WTC11 (cell line): ENCODE measurements around the gene SMARCD2. TPM values are rescaled to one million over a fixed set of nuclear protein-coding genes. Genes with fewer than 3 reads are reported as not detected.

Experiments used
- ATAC-seq: fragments of 200-7000 bp; cut with Tn5 transposase; 2 replicates; pipeline ENCODE4 v1.10.0; 2021; ENCODE audit warnings: mild to moderate bottlenecking, moderate library complexity
- Bru-seq: library from RNA; stranded (reverse); fragments of 400-500 nt; gene quantifications from one replicate; lab custom pipeline; 2021; lab: Mats Ljungman, UMichigan
- CTCF ChIA-PET: fragments of 300-600 bp; sonication (Branson Sonifier 250); formaldehyde crosslinking; loops from one replicate; lab custom pipeline; 2021; ENCODE audit warnings: antibody characterized with exemption; lab: Charles Lee
- POLR2A ChIA-PET: fragments of 350-600 bp; sonication (Branson Sonifier 250); formaldehyde crosslinking; loops from one replicate; lab custom pipeline; 2021; ENCODE audit warnings: antibody characterized with exemption; lab: Charles Lee
- DNase-seq: peaks from one replicate; pipeline ENCODE4 v3.0.0; 2021; ENCODE audit warnings: low spot score
- H3K27ac Mint-ChIP-seq: 2 replicates; pipeline ENCODE4 v1.8.0; 2021; ENCODE audit warnings: mixed read lengths
- H3K27me3 Mint-ChIP-seq: 2 replicates; pipeline ENCODE4 v1.8.0; 2021; ENCODE audit warnings: low read depth, mild to moderate bottlenecking, moderate library complexity, mixed read lengths
- H3K36me3 Mint-ChIP-seq: 2 replicates; pipeline ENCODE4 v1.8.0; 2021; ENCODE audit warnings: mixed read lengths
- H3K4me1 Mint-ChIP-seq: 2 replicates; pipeline ENCODE4 v1.8.0; 2022; ENCODE audit warnings: mixed read lengths
- H3K4me3 Mint-ChIP-seq: 2 replicates; pipeline ENCODE4 v1.8.0; 2021; ENCODE audit warnings: mild to moderate bottlenecking, moderate library complexity, mixed read lengths
- H3K9me3 Mint-ChIP-seq: 2 replicates; pipeline ENCODE4 v1.8.0; 2021; ENCODE audit warnings: mixed read lengths
- CDX4 ChIP-seq: fragments of 250-450 bp; sonication (Bioruptor Pico); IDR thresholded peaks from 2 replicates; pipeline ENCODE4 v1.9.0; 2021; ENCODE audit warnings: moderate library complexity, mild to moderate bottlenecking, inconsistent platforms, borderline replicate concordance
- CREB1 ChIP-seq: sonication (generic); formaldehyde crosslinking; IDR thresholded peaks from 2 replicates; pipeline ENCODE4 v1.8.0; 2023; ENCODE audit warnings: mild to moderate bottlenecking, missing genetic modification reagents
- E2F1 ChIP-seq: sonication (generic); formaldehyde crosslinking; IDR thresholded peaks from 2 replicates; pipeline ENCODE4 v1.8.0; 2022; ENCODE audit warnings: mild to moderate bottlenecking, missing genetic modification reagents
- EMX1 ChIP-seq: fragments of 250-450 bp; sonication (Bioruptor Pico); IDR thresholded peaks from 2 replicates; pipeline ENCODE4 v1.8.0; 2021; ENCODE audit warnings: mild to moderate bottlenecking
- GTF2I ChIP-seq: fragments of 250-450 bp; sonication (Bioruptor Pico); conservative IDR thresholded peaks from 2 replicates; pipeline ENCODE4 v1.4.0; 2021; ENCODE audit warnings: mild to moderate bottlenecking
- HMGA2 ChIP-seq: fragments of 250-450 bp; sonication (Bioruptor Pico); IDR thresholded peaks from 2 replicates; pipeline ENCODE4 v1.4.0; 2021; ENCODE audit warnings: mild to moderate bottlenecking, moderate library complexity
- IRF2 ChIP-seq: sonication (generic); formaldehyde crosslinking; IDR thresholded peaks from 2 replicates; pipeline ENCODE4 v1.8.0; 2022; ENCODE audit warnings: low read depth, missing genetic modification reagents, borderline replicate concordance
- NR2C2 ChIP-seq: sonication (generic); formaldehyde crosslinking; IDR thresholded peaks from 2 replicates; pipeline ENCODE4 v1.8.0; 2022; ENCODE audit warnings: mild to moderate bottlenecking, missing genetic modification reagents
- PREB ChIP-seq: sonication (generic); formaldehyde crosslinking; IDR thresholded peaks from 2 replicates; pipeline ENCODE4 v1.8.1; 2022; ENCODE audit warnings: mild to moderate bottlenecking, missing genetic modification reagents, moderate library complexity, borderline replicate concordance
- PRRX2 ChIP-seq: fragments of 250-450 bp; sonication (Bioruptor Pico); IDR thresholded peaks from 2 replicates; pipeline ENCODE4 v1.8.0; 2021; ENCODE audit warnings: mild to moderate bottlenecking
- SP1 ChIP-seq: sonication (generic); formaldehyde crosslinking; conservative IDR thresholded peaks from 2 replicates; pipeline ENCODE4 v1.8.1; 2022; ENCODE audit warnings: missing genetic modification reagents
- ZBTB21 ChIP-seq: sonication (generic); formaldehyde crosslinking; IDR thresholded peaks from 2 replicates; pipeline ENCODE4 v1.8.1; 2023; ENCODE audit warnings: mild to moderate bottlenecking, missing genetic modification reagents, borderline replicate concordance
- ZNF138 ChIP-seq: sonication (generic); formaldehyde crosslinking; conservative IDR thresholded peaks from 2 replicates; pipeline ENCODE4 v1.8.1; 2022; ENCODE audit warnings: mild to moderate bottlenecking, moderate library complexity, missing genetic modification reagents
- ZNF219 ChIP-seq: sonication (generic); formaldehyde crosslinking; IDR thresholded peaks from 2 replicates; pipeline ENCODE4 v1.8.0; 2023; ENCODE audit warnings: missing genetic modification reagents, mild to moderate bottlenecking, borderline replicate concordance
- ZNF416 ChIP-seq: fragments of 250-450 bp; sonication (Bioruptor Pico); IDR thresholded peaks from 2 replicates; pipeline ENCODE4 v1.9.0; 2021; ENCODE audit warnings: mild to moderate bottlenecking, inconsistent platforms
- ZNF532 ChIP-seq: fragments of 250-450 bp; sonication (Bioruptor Pico); IDR thresholded peaks from 2 replicates; pipeline ENCODE4 v1.9.0; 2021; ENCODE audit warnings: mild to moderate bottlenecking, borderline replicate concordance
- long read RNA-seq, 3 experiments: library from RNA in 1 of 3; library from capped mRNA in 1 of 3; library from polyadenylated mRNA in 1 of 3; unstranded in 2 of 3; stranded (forward) in 1 of 3; transcript quantifications; one replicate each; pipeline ENCODE4 v2.0.0, GENCODE V29; 2021
- total RNA-seq: library from RNA; stranded (reverse); gene quantifications from 3 replicates; pipeline ENCODE4 v1.2.3, GENCODE V29; 2021
- TF ChIP-seq, protein P1 (sequence below): fragments of 250-450 bp; sonication (Bioruptor Pico); IDR thresholded peaks from 2 replicates; pipeline ENCODE4 v1.9.0; 2021; ENCODE audit warnings: mild to moderate bottlenecking
- TF ChIP-seq, protein P2 (sequence below): fragments of 250-450 bp; sonication (Bioruptor Pico); IDR thresholded peaks from 2 replicates; pipeline ENCODE4 v1.8.0; 2021; ENCODE audit warnings: mild to moderate bottlenecking
- TF ChIP-seq, protein P3 (sequence below): sonication (generic); formaldehyde crosslinking; IDR thresholded peaks from 2 replicates; pipeline ENCODE4 v1.8.0; 2023; ENCODE audit warnings: missing genetic modification reagents
- TF ChIP-seq, protein P4 (sequence below): sonication (generic); formaldehyde crosslinking; IDR thresholded peaks from 2 replicates; pipeline ENCODE4 v1.8.1; 2022; ENCODE audit warnings: low read depth, mild to moderate bottlenecking, moderate library complexity, missing genetic modification reagents, borderline replicate concordance

SMARCD2 gene
- total RNA-seq (80.1 to 106 TPM (median 86.7 TPM) in 3 replicates), Bru-seq, nascent RNA (percentile 69 among the genes with signal in this experiment)
- long read RNA-seq, experiment 1, transcript SMARCD2-201 (13 exons, 1,800 nt), result minor isoform, 8 of 508 reads
- long read RNA-seq, experiment 1, transcript SMARCD2-203 (13 exons, 2,716 nt), result major isoform, 490 of 508 reads
- long read RNA-seq, experiment 1, partial matches to known transcripts, result 8 of 508 reads
- long read RNA-seq, experiment 1, other reads (novel, unspliced or antisense), result 0 of 508 reads
- long read RNA-seq, experiment 2, transcript SMARCD2-203 (13 exons, 2,716 nt), result major isoform, 72 of 126 reads
- long read RNA-seq, experiment 2, partial matches to known transcripts, result 27 of 126 reads
- long read RNA-seq, experiment 2, other reads (novel, unspliced or antisense), result 26 of 126 reads
- long read RNA-seq, experiment 3, partial matches to known transcripts, result 5 of 8 reads
- long read RNA-seq, experiment 3, other reads (novel, unspliced or antisense), result 0 of 8 reads

- peak; percentile 85 for ATAC-seq
- H3K4me3 Mint-ChIP-seq, result peak within 1 kb of the TSS; percentile 95
- ChIA-PET CTCF (interaction anchor here (0.6 to 2.3 kb wide), 7 partner anchors 9 to 148 kb away, joined by 3 to 9 read pairs (median 4); partner anchors contain the start of gene GH2), POLR2A (interaction anchor here (1.2 kb wide), 1 partner anchor 16 kb away, joined by 7 read pairs; no protein-coding TSS in a partner anchor)
- peaks cover 29% of the 10 kb centered on the region for H3K27me3 Mint-ChIP-seq
- peak within 1 kb of the TSS; percentile 84 for H3K27ac Mint-ChIP-seq
- peaks cover under 1% of the 10 kb centered on the region; the same call in 1 of the 2 replicates for H3K36me3 Mint-ChIP-seq
- H3K4me1 Mint-ChIP-seq, result peaks cover 37% of the 10 kb centered on the region
- peaks cover 2% of the 10 kb centered on the region for H3K9me3 Mint-ChIP-seq
- peak; percentile 99 for DNase-seq
- TF ChIP-seq E2F1 (CRISPR knock-in tag) (no peak), PRRX2 (CRISPR knock-in tag) (peak; percentile 88; the same call in 1 of the 2 replicates), PREB (no peak), CREB1 (CRISPR knock-in tag) (0 out of 2 replicates have a peak, but pooled peaks have one; percentile 76), EMX1 (CRISPR knock-in tag) (peak; percentile 78; the same call in 1 of the 2 replicates), ZNF416 (peak; percentile 68; the same call in 1 of the 2 replicates), ZNF138 (no peak), IRF2 (no peak), NR2C2 (peak; percentile 99), HMGA2 (CRISPR knock-in tag) (no peak), ZBTB21 (no peak), ZNF532 (CRISPR knock-in tag) (0 out of 2 replicates have a peak, but pooled peaks have one; percentile 44), GTF2I (CRISPR knock-in tag) (no peak), CDX4 (no peak), SP1 (CRISPR knock-in tag) (peak; percentile 93), ZNF219 (CRISPR knock-in tag) (no peak)
- TF ChIP-seq, protein P1, sequence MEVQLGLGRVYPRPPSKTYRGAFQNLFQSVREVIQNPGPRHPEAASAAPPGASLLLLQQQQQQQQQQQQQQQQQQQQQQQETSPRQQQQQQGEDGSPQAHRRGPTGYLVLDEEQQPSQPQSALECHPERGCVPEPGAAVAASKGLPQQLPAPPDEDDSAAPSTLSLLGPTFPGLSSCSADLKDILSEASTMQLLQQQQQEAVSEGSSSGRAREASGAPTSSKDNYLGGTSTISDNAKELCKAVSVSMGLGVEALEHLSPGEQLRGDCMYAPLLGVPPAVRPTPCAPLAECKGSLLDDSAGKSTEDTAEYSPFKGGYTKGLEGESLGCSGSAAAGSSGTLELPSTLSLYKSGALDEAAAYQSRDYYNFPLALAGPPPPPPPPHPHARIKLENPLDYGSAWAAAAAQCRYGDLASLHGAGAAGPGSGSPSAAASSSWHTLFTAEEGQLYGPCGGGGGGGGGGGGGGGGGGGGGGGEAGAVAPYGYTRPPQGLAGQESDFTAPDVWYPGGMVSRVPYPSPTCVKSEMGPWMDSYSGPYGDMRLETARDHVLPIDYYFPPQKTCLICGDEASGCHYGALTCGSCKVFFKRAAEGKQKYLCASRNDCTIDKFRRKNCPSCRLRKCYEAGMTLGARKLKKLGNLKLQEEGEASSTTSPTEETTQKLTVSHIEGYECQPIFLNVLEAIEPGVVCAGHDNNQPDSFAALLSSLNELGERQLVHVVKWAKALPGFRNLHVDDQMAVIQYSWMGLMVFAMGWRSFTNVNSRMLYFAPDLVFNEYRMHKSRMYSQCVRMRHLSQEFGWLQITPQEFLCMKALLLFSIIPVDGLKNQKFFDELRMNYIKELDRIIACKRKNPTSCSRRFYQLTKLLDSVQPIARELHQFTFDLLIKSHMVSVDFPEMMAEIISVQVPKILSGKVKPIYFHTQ (CRISPR knock-in tag), result no peak
- TF ChIP-seq, protein P2, sequence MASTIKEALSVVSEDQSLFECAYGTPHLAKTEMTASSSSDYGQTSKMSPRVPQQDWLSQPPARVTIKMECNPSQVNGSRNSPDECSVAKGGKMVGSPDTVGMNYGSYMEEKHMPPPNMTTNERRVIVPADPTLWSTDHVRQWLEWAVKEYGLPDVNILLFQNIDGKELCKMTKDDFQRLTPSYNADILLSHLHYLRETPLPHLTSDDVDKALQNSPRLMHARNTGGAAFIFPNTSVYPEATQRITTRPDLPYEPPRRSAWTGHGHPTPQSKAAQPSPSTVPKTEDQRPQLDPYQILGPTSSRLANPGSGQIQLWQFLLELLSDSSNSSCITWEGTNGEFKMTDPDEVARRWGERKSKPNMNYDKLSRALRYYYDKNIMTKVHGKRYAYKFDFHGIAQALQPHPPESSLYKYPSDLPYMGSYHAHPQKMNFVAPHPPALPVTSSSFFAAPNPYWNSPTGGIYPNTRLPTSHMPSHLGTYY, result peak; percentile 83; the same call in 1 of the 2 replicates
- TF ChIP-seq, protein P3, sequence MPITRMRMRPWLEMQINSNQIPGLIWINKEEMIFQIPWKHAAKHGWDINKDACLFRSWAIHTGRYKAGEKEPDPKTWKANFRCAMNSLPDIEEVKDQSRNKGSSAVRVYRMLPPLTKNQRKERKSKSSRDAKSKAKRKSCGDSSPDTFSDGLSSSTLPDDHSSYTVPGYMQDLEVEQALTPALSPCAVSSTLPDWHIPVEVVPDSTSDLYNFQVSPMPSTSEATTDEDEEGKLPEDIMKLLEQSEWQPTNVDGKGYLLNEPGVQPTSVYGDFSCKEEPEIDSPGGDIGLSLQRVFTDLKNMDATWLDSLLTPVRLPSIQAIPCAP (CRISPR knock-in tag), result 0 out of 2 replicates have a peak, but pooled peaks have one; percentile 59
- TF ChIP-seq, protein P4, sequence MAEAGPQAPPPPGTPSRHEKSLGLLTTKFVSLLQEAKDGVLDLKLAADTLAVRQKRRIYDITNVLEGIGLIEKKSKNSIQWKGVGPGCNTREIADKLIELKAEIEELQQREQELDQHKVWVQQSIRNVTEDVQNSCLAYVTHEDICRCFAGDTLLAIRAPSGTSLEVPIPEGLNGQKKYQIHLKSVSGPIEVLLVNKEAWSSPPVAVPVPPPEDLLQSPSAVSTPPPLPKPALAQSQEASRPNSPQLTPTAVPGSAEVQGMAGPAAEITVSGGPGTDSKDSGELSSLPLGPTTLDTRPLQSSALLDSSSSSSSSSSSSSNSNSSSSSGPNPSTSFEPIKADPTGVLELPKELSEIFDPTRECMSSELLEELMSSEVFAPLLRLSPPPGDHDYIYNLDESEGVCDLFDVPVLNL (CRISPR knock-in tag), result peak; percentile 73; the same call in 1 of the 2 replicates
Observed at GRCh38 chr17:63842540-63843386, at the start of gene SMARCD2. SMARCD2 (minus strand) TSS chr17:63842685; CDS start chr17:63842674, 11 bp downstream.
